ENCODE measurements around the gene MYLK. TPM values are rescaled to one million over a fixed set of nuclear protein-coding genes. Genes with fewer than 3 reads are reported as not detected.

Gene MYLK
- total and polyA plus RNA-seq, 2 of the 4 experiments (the other 2 are of a cell fraction) = 299 to 484 TPM

GRCh38 chr3:123568875-123569274, 315.3 kb downstream of the MYLK start:
- Histone ChIP-seq H4K5ac (ENCODE audit: low read depth, low read length) (no peak overlapping the region), H3K36me3 (ENCODE audit: control insufficient read depth, insufficient read depth, low read length) (peaks cover 7% of the 10 kb centered on the region), H3K14ac (replicated peaks; ENCODE audit: low read depth, low read length) (no peak overlapping the region), H3K9me3 (ENCODE audit: control insufficient read depth, insufficient read depth, low read length) (no peaks in the 10 kb centered on the region), H2BK5ac (ENCODE audit: low read depth, low read length, poor library complexity, severe bottlenecking) (no peak overlapping the region), H2BK120ac (ENCODE audit: low read depth, low read length) (no peak overlapping the region), H3K18ac (ENCODE audit: low read depth, low read length) (no peak overlapping the region), H3K27me3 (ENCODE audit: control insufficient read depth, insufficient read depth, low read length) (no peaks in the 10 kb centered on the region), H2AFZ (replicated peaks; ENCODE audit: low read length, poor library complexity) (no peak overlapping the region), H2AK5ac (ENCODE audit: low read depth, low read length) (no peak overlapping the region), H3K79me1 (ENCODE audit: low read depth in 1 of 2, low read length in 2 of 2) (peaks cover 12 to 15% of the 10 kb centered on the region in 2 experiments; a peak in 3 of 4 replicates), H3K9me1 (ENCODE audit: insufficient read depth, low read length) (peaks cover 6% of the 10 kb centered on the region), H3K56ac (ENCODE audit: extremely low read depth, insufficient read depth, low read length) (no peak overlapping the region), H4K91ac (ENCODE audit: insufficient read depth, low read depth, low read length) (no peak overlapping the region), H3K4me2 (ENCODE audit: low read depth, low read length) (no peak overlapping the region), H3K4ac (ENCODE audit: low read depth, low read length) (no peak overlapping the region), H4K8ac (ENCODE audit: low read depth in 2 of 2, low read length in 2 of 2) (no peak overlapping the region), H2BK20ac (ENCODE audit: low read depth, low read length) (no peak overlapping the region), H4K20me1 (ENCODE audit: insufficient read depth, low read length) (peaks cover 5% of the 10 kb centered on the region; the same call in 1 of the 2 replicates), H2AK9ac (replicated peaks; ENCODE audit: low read depth, low read length, poor library complexity) (no peak overlapping the region), H2BK15ac (ENCODE audit: low read depth, low read length) (no peak overlapping the region), H3K4me3 (ENCODE audit: insufficient read depth, low read depth, low read length) (no peak overlapping the region), H3K4me1 (ENCODE audit: control insufficient read depth, insufficient read depth, low read length) (0 out of 2 replicates have a peak, but pooled peaks cover 2% of the 10 kb centered on the region), H3K27ac (ENCODE audit: insufficient read depth, low read length) (no peak overlapping the region), H3K9ac (ENCODE audit: low read depth, low read length) (no peak overlapping the region), H3K23ac (ENCODE audit: low read depth, low read length) (no peak overlapping the region)
- POLR2A ChIA-PET (ENCODE audit: unreplicated experiment) = no interaction called here
- no peak for TF ChIP-seq CHD1 (IDR thresholded peaks at IDR 0.05; ENCODE audit: low read depth, low read length)
- no peak for TF ChIP-seq RCOR1 (IDR thresholded peaks at IDR 0.05; ENCODE audit: insufficient replicate concordance, low read length)
- TF ChIP-seq POLR2A (IDR thresholded peaks at IDR 0.05; ENCODE audit: low read depth, low read length) = no peak
- no peak for TF ChIP-seq MAZ (IDR thresholded peaks at IDR 0.05; ENCODE audit: borderline replicate concordance, low read depth, low read length)
- no peak for TF ChIP-seq MAFK (IDR thresholded peaks at IDR 0.05; ENCODE audit: low read depth, low read length)
- TF ChIP-seq CEBPB (IDR thresholded peaks at IDR 0.05; ENCODE audit: low read depth, low read length) = no peak
- TF ChIP-seq, protein P1, sequence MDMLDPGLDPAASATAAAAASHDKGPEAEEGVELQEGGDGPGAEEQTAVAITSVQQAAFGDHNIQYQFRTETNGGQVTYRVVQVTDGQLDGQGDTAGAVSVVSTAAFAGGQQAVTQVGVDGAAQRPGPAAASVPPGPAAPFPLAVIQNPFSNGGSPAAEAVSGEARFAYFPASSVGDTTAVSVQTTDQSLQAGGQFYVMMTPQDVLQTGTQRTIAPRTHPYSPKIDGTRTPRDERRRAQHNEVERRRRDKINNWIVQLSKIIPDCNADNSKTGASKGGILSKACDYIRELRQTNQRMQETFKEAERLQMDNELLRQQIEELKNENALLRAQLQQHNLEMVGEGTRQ (IDR thresholded peaks at IDR 0.05; ENCODE audit: low read depth, low read length) = no peak
- TF ChIP-seq, protein P2, sequence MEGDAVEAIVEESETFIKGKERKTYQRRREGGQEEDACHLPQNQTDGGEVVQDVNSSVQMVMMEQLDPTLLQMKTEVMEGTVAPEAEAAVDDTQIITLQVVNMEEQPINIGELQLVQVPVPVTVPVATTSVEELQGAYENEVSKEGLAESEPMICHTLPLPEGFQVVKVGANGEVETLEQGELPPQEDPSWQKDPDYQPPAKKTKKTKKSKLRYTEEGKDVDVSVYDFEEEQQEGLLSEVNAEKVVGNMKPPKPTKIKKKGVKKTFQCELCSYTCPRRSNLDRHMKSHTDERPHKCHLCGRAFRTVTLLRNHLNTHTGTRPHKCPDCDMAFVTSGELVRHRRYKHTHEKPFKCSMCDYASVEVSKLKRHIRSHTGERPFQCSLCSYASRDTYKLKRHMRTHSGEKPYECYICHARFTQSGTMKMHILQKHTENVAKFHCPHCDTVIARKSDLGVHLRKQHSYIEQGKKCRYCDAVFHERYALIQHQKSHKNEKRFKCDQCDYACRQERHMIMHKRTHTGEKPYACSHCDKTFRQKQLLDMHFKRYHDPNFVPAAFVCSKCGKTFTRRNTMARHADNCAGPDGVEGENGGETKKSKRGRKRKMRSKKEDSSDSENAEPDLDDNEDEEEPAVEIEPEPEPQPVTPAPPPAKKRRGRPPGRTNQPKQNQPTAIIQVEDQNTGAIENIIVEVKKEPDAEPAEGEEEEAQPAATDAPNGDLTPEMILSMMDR (conservative IDR thresholded peaks at IDR 0.05; ENCODE audit: low read depth, low read length) = no peak
- TF ChIP-seq NFE2L2 (IDR thresholded peaks at IDR 0.05; ENCODE audit: low read depth, low read length) = no peak
- TF ChIP-seq RFX5 (IDR thresholded peaks at IDR 0.05; ENCODE audit: low read depth, low read length) = no peak
- TF ChIP-seq RAD21 (IDR thresholded peaks at IDR 0.05; ENCODE audit: low read length) = no peak
- no peak for TF ChIP-seq FOS (IDR thresholded peaks at IDR 0.05; ENCODE audit: low read depth, low read length)
- no peak for TF ChIP-seq MXI1 (IDR thresholded peaks at IDR 0.05; ENCODE audit: borderline replicate concordance, low read depth, low read length)
- no peak for TF ChIP-seq SMC3 (IDR thresholded peaks at IDR 0.05; ENCODE audit: low read depth, low read length)
- dilution Hi-C loops (cut with HindIII; ENCODE audit: low sequenced_read_pairs, unreplicated experiment) (no loop called here), intact Hi-C loops (cut with micrococcal nuclease) (no loop called here), in situ Hi-C loops (cut with MboI; ENCODE audit: low sequenced_read_pairs) (no loop called here)
- CTCF ChIA-PET = interaction anchor here (1.4 kb wide), 1 partner anchor 74 kb away, joined by 6 read pairs; no protein-coding TSS in a partner anchor
- DNase-seq = no peak
- no peak for ATAC-seq (ENCODE audit: low read depth)
- BruUV-seq (replicated peaks) = no TSS peak

All from IMR-90 (cell line).